ENCODE data around the gene IMPACT. TPM values are rescaled to one million over a fixed set of nuclear protein-coding genes. Genes with fewer than 3 reads are reported as not detected.

IMPACT gene, protein sequence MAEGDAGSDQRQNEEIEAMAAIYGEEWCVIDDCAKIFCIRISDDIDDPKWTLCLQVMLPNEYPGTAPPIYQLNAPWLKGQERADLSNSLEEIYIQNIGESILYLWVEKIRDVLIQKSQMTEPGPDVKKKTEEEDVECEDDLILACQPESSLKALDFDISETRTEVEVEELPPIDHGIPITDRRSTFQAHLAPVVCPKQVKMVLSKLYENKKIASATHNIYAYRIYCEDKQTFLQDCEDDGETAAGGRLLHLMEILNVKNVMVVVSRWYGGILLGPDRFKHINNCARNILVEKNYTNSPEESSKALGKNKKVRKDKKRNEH
- 25.8 and 35.4 TPM in 2 replicates for total RNA-seq

DNA sequence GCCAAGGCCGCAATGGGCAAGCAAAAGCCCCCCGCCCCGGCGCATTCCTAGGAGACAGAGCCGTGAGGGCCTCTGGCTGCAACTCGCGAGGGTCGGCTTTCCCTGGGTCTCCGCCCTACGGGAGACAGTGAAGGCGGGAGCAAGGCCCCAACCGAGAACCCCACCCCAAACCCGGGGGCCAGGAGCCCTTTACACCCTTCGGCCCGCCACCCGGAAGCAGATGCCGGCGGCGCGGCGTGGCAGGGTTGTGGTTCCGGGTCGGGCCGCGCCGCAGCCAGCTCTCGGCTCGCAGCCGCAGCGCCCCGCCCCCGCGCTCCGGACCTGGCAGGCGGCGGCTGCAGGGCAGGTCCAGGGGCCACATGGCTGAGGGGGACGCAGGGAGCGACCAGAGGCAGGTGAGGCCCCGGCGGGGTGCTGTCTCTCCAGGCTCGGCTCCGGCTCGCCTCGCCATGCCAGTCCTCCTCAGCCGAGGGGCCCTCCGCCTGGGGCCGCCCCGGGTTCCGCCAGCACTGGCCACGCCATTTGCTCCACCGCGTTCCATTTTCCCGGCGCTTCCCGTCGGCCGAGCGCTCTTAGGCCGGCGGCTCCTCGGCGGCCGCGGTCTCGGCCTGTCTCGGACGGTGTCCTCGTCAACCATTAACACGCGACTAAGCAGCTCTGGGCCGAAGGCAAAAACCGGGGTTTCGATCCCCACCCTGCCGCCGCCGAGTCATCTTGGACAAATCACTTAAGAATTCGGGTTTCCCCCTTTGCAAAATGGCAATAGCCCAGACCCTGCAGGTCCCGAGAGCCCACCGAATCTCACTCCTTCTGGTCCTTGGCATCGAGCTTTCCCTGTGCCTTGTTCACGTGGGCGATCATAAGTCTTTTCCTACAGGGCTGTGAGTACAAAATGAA lies at the start of gene IMPACT:
IMPACT (plus strand) TSS at position 273 of the 897 bp plus-strand sequence; CDS start at position 360, 87 bp downstream.
- TF ChIP-seq, protein P1, sequence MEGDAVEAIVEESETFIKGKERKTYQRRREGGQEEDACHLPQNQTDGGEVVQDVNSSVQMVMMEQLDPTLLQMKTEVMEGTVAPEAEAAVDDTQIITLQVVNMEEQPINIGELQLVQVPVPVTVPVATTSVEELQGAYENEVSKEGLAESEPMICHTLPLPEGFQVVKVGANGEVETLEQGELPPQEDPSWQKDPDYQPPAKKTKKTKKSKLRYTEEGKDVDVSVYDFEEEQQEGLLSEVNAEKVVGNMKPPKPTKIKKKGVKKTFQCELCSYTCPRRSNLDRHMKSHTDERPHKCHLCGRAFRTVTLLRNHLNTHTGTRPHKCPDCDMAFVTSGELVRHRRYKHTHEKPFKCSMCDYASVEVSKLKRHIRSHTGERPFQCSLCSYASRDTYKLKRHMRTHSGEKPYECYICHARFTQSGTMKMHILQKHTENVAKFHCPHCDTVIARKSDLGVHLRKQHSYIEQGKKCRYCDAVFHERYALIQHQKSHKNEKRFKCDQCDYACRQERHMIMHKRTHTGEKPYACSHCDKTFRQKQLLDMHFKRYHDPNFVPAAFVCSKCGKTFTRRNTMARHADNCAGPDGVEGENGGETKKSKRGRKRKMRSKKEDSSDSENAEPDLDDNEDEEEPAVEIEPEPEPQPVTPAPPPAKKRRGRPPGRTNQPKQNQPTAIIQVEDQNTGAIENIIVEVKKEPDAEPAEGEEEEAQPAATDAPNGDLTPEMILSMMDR (IDR thresholded peaks at IDR 0.05; ENCODE audit: insufficient read depth, low read depth, low read length): no peak
- peak; percentile 78 for DNase-seq (ENCODE audit: low read depth)
- peak within 1 kb of the TSS; percentile 75 for H3K4me3 ChIP-seq (ENCODE audit: low read depth, low read length)

DNA sequence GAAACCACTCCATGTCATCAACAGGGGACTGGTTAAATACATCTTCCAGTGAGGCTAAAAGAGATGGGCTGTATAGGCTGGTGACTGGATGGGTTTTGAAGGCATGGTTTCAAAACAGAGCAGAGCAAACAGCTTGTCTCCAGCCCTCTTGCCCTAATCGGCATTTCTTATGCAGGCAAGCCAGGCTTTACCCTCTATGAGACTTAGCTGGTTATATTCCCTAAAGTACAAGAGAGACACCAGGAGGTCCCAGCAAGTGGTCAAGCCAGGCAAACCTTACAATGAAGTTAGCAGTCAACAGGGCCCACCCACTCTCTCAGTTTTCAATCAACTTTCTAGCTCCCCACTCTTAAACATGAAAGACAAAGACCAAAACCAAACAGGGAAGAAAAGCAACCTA lies 47.9 kb upstream of the IMPACT start:
- TF ChIP-seq, protein P1 (IDR thresholded peaks at IDR 0.05; ENCODE audit: insufficient read depth, low read depth, low read length): no peak
- no peak for DNase-seq (ENCODE audit: low read depth)
- no peak overlapping the region for H3K4me3 ChIP-seq (ENCODE audit: low read depth, low read length)

DNA sequence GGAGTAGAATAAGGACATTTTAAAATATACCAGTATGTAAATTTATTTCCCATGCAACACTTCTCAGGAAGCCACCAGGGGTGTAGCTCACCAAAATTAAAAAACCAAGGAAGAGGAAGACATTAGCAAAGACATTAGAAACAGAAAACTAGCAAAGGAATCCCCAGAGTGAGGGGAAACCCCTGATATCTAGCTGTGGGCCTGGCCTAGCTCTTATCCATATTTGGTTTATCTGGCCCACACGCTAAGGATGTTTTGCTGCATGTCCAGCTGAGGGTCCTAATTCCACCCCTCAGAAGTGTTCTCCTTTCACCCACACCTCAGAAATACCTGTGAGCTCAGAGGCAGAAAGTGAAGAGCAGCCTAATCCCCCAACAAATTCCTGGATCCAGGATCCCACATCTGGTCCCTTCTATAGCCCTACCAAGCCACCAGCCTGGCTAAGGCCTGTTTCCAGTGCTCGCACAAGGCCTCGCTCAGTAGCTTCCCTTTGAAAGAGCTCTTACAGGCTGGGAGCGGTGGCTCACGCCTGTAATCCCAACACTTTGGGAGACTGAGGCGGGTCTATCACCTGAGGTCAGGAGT lies 46.2 kb upstream of the IMPACT start:
- H3K4me3 ChIP-seq (ENCODE audit: low read depth, low read length): no peak overlapping the region
- TF ChIP-seq, protein P1 (IDR thresholded peaks at IDR 0.05; ENCODE audit: insufficient read depth, low read depth, low read length): no peak
- no peak for DNase-seq (ENCODE audit: low read depth)

DNA sequence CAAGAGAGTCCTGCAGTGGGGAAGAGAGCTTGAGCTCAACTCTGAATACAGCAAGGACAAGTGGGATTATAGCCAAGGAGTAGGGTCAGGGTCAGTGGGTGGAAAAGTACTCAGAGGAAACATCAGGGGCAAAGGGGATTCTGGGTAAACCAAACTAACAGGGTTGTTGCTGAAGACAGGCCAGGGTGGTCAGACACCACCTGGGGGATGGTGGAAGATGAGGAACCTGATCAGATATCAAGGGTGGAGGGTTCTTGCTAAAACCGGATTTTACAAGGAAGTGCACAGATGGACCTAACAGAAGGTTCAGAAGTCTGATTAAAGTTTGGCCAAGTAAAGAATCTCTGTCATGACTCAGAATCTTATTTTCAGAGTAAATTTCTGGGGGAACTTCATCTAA lies 45.3 kb upstream of the IMPACT start:
- peak; percentile 8 for DNase-seq (ENCODE audit: low read depth)
- no peak overlapping the region for H3K4me3 ChIP-seq (ENCODE audit: low read depth, low read length)
- TF ChIP-seq, protein P1 (IDR thresholded peaks at IDR 0.05; ENCODE audit: insufficient read depth, low read depth, low read length): no peak

DNA sequence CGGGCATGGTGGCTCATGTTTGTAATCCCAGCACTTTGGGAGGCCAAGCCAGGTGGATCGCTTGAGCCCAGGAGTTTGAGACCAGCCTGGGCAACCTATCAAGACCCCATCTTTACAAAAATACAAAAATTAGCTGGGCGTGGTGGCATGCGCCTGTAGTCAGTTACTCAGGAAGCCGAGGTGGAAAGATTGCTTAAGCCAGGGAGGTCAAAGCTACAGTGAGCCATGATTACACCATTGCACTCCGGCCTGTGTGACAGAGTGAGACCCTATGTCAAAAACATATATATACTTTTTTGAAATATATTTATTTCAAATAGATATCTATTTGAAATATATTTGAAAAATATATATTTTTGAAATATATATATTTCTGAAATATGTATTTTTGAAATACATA lies 39.8 kb upstream of the IMPACT start:
- DNase-seq (ENCODE audit: low read depth): no peak
- no peak overlapping the region for H3K4me3 ChIP-seq (ENCODE audit: low read depth, low read length)
- TF ChIP-seq, protein P1 (IDR thresholded peaks at IDR 0.05; ENCODE audit: insufficient read depth, low read depth, low read length): no peak

DNA sequence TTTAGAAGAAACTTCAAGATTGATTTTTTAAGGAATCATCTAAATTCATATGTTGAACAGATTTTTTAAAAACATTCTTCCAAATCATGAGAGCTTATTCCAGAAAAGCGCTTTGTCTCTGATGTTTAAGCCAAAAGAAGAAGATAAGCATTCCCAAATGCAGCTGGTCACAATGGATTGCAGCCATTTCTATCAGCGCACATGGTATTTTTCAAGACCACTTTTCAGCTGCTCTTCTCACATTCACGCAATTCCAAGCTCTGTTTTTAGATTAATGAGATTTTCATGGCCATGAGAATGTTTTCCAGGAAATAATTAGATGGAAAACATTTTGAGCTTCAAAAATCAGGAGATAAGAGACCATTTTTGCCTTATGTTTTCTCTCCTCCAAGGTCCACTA lies 37.5 kb upstream of the IMPACT start:
- H3K4me3 ChIP-seq (ENCODE audit: low read depth, low read length): no peak overlapping the region
- TF ChIP-seq, protein P1 (IDR thresholded peaks at IDR 0.05; ENCODE audit: insufficient read depth, low read depth, low read length): no peak
- no peak for DNase-seq (ENCODE audit: low read depth)
